Duodenal mucosa (tissue), 2 donors: ENCODE results near the gene CEACAM16.
"Not testable (repeated sequence)": the region's sequence is repeated elsewhere in the genome, so short reads cannot be mapped to it uniquely, and the experiment has no call there.

Experiments
- H3K27ac ChIP-seq: one replicate; pipeline ENCODE4 v1.7.0; 2013; ENCODE audit warnings: low read depth, low read length
- H3K27me3 ChIP-seq, 2 donors: one replicate each; pipeline ENCODE4 v1.7.0; 2013; ENCODE audit warnings: low read length in 2 of 2, control low read depth in 1 of 2; ENCODE audit not compliant: insufficient read depth in 2 of 2, control insufficient read depth in 1 of 2
- H3K36me3 ChIP-seq, 2 donors: one replicate each; pipeline ENCODE4 v1.7.0; 2013; ENCODE audit warnings: low read length in 2 of 2, control low read depth in 1 of 2; ENCODE audit not compliant: insufficient read depth in 2 of 2, control insufficient read depth in 1 of 2
- H3K4me1 ChIP-seq, 2 donors: one replicate each; pipeline ENCODE4 v1.7.0; 2013; ENCODE audit warnings: low read length in 2 of 2, control low read depth in 1 of 2; ENCODE audit not compliant: insufficient read depth in 2 of 2, control insufficient read depth in 1 of 2
- H3K4me3 ChIP-seq, 2 donors: one replicate each; pipeline ENCODE4 v1.7.0; 2013; ENCODE audit warnings: low read length in 2 of 2, low read depth in 1 of 2
- H3K9ac ChIP-seq, 2 donors: one replicate each; pipeline ENCODE4 v1.7.0; 2013; ENCODE audit warnings: low read length in 2 of 2, low read depth in 1 of 2
- H3K9me3 ChIP-seq, 2 donors: one replicate each; pipeline ENCODE4 v1.7.0; 2013; ENCODE audit warnings: low read length in 2 of 2, control low read depth in 1 of 2; ENCODE audit not compliant: control insufficient read depth in 1 of 2

Gene CEACAM16

DNA sequence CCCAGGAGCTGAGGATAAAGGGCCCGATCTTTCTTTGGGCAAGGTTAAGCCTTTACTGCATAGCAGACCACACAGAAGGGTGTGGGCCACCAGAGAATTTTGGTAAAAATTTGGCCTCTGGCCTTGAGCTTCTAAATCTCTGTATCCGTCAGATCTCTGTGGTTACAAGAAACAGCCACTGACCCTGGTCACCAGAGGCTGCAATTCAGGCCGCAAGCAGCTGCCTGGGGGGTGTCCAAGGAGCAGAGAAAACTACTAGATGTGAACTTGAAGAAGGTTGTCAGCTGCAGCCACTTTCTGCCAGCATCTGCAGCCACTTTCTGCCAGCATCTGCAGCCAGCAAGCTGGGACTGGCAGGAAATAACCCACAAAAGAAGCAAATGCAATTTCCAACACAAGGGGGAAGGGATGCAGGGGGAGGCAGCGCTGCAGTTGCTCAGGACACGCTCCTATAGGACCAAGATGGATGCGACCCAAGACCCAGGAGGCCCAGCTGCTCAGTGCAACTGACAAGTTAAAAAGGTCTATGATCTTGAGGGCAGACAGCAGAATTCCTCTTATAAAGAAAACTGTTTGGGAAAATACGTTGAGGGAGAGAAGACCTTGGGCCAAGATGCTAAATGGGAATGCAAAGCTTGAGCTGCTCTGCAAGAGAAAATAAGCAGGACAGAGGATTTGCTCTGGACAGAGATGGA is 36.1 kb upstream of the CEACAM16 start:
- Histone ChIP-seq H3K4me3 (no peak overlapping the region), H3K4me1 (no peaks in the 10 kb centered on the region), H3K27me3 (no peaks in the 10 kb centered on the region), H3K36me3 (peaks cover 32 to 55% of the 10 kb centered on the region in 2 donors), H3K9ac (no peak overlapping the region), H3K9me3 (no peaks in the 10 kb centered on the region), H3K27ac (no peak overlapping the region)

DNA sequence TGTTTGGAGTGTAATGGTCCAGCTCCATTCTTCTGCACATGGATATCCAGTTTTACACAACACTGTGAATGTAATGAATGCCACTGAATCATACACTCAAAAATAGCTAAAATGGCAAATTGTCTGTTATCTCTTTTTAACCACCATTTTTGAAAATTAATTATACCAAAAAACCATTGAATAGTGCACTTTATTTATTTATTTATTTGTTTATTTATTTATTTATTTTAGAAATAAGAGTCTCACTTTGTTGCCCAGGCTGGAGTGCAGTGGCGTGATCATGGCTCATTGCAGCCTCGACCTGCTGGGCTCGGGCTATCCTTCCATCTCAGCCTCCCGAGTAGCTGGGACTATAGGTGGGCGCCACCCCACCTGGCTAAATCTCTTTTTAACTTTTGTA is 35.0 kb upstream of the CEACAM16 start:
- Histone ChIP-seq H3K27me3 (no peaks in the 10 kb centered on the region), H3K4me1 (no peaks in the 10 kb centered on the region), H3K9ac (no peak overlapping the region), H3K36me3 (peaks cover 20 to 43% of the 10 kb centered on the region in 2 donors), H3K4me3 (no peak overlapping the region), H3K27ac (no peak overlapping the region), H3K9me3 (no peaks in the 10 kb centered on the region)

DNA sequence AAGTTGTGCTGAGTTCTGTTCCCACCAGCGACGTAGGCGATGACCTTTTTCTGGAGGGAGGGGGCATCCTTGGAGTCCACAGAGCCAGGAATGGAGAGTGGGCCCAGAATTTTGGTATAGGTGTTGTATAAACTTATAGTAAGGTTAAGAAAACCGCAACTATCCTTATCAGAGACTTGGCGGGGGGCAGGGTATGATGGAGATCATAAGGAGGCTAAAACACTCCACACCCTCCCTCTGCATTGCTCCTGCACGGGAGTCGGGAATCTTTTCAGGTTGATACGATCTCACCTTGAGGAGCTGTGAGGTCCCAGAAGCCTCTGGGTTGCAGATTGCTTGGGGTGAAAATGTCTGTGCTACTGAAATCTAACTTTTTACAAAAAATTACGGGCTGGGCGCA is 34.0 kb upstream of the CEACAM16 start:
- Histone ChIP-seq H3K4me3 (no peak overlapping the region), H3K27me3 (no peaks in the 10 kb centered on the region), H3K9ac (no peak overlapping the region), H3K27ac (no peak overlapping the region), H3K4me1 (no peaks in the 10 kb centered on the region), H3K36me3 (peaks cover 14 to 34% of the 10 kb centered on the region in 2 donors), H3K9me3 (no peaks in the 10 kb centered on the region)

GRCh38 chr19:44666852-44667556 is 31.9 kb upstream of the CEACAM16 start:
- H3K4me3 ChIP-seq, result no peak overlapping the region
- H3K27ac ChIP-seq, result no peak overlapping the region
- no peaks in the 10 kb centered on the region for H3K27me3 ChIP-seq
- no peak overlapping the region for H3K9ac ChIP-seq
- peaks cover 2 to 15% of the 10 kb centered on the region in 2 donors for H3K36me3 ChIP-seq
- no peaks in the 10 kb centered on the region for H3K9me3 ChIP-seq
- no peaks in the 10 kb centered on the region for H3K4me1 ChIP-seq

GRCh38 chr19:44668985-44669764 is 29.8 kb upstream of the CEACAM16 start:
- Histone ChIP-seq H3K27ac (no peak overlapping the region), H3K36me3 (no peaks in the 10 kb centered on the region), H3K4me1 (no peaks in the 10 kb centered on the region), H3K4me3 (no peak overlapping the region), H3K9ac (no peak overlapping the region), H3K27me3 (no peaks in the 10 kb centered on the region), H3K9me3 (no peaks in the 10 kb centered on the region)

DNA sequence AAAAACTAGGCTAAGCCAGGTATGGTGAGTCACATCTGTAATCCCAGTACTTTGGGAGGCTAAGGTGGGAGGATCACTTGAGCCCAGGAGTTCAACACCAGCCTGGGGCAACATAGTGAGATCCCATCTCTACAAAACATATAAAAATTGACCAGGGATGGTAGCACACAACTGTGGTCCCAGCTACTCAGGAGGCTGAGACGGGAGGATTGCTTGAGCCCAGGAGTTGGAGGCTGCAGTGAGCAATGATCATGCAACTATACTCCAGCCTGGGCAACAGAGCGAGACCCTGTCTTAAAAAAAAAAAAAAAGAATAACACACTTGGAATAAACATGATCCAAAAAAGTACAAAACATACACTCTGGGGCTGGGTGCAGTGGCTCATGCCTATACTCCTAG is 28.9 kb upstream of the CEACAM16 start:
- H3K27ac ChIP-seq, H3K4me3 ChIP-seq, H3K4me1 ChIP-seq, H3K9ac ChIP-seq, H3K36me3 ChIP-seq, H3K27me3 ChIP-seq, H3K9me3 ChIP-seq: not testable (repeated sequence)

- no peak within 1 kb of the TSS for H3K27ac ChIP-seq
- H3K36me3 ChIP-seq, result no peaks in the 10 kb centered on the region
- H3K9ac ChIP-seq, result no peak within 1 kb of the TSS
- H3K4me3 ChIP-seq, result no peak within 1 kb of the TSS
- H3K27me3 ChIP-seq, result no peaks in the 10 kb centered on the region
- H3K4me1 ChIP-seq, result no peaks in the 10 kb centered on the region
- no peaks in the 10 kb centered on the region for H3K9me3 ChIP-seq
Observed at GRCh38 chr19:44671400-44671799, 27.6 kb upstream of the CEACAM16 start, which contains the start of gene CEACAM19. Gene CEACAM19 (plus strand): TSS chr19:44671482. CDS start chr19:44671932, 450 bp downstream.

- Histone ChIP-seq H3K4me1 (no peaks in the 10 kb centered on the region), H3K36me3 (no peaks in the 10 kb centered on the region), H3K27me3 (no peaks in the 10 kb centered on the region), H3K4me3 (no peak overlapping the region), H3K9ac (no peak overlapping the region), H3K9me3 (no peaks in the 10 kb centered on the region), H3K27ac (no peak overlapping the region)
Observed at GRCh38 chr19:44672226-44672625, 26.7 kb upstream of the CEACAM16 start.

GRCh38 chr19:44673510-44673909 is 25.4 kb upstream of the CEACAM16 start:
- no peaks in the 10 kb centered on the region for H3K4me1 ChIP-seq
- H3K9ac ChIP-seq, result no peak overlapping the region
- H3K27me3 ChIP-seq, result no peaks in the 10 kb centered on the region
- H3K27ac ChIP-seq, result no peak overlapping the region
- H3K9me3 ChIP-seq, result no peaks in the 10 kb centered on the region
- no peak overlapping the region for H3K4me3 ChIP-seq
- no peaks in the 10 kb centered on the region for H3K36me3 ChIP-seq

DNA sequence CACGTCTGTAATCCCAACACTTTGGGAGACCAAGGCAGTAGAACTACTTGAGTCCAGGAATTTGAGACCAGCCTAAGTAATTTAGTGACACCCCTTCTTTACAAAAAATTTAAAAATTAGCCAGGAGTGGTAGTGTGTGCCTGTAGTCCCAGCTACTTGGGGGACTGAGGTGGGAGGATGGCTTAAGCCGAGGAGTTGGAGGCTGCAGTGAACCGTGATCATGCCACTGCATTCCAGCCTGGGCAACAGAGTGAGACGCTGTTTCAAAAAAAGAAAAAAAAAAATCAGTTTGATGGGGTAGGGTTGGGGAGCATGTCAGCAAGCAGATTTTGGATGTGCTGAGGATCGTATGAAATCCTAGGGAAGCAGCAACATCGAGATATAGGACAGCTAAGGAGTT is 23.4 kb upstream of the CEACAM16 start:
- H3K9me3 ChIP-seq, result no peaks in the 10 kb centered on the region
- no peaks in the 10 kb centered on the region for H3K36me3 ChIP-seq
- H3K4me3 ChIP-seq, result no peak overlapping the region
- H3K4me1 ChIP-seq, result no peaks in the 10 kb centered on the region
- no peaks in the 10 kb centered on the region for H3K27me3 ChIP-seq
- no peak overlapping the region for H3K9ac ChIP-seq
- H3K27ac ChIP-seq, result no peak overlapping the region
